Right renal pelvis (tissue), 4 donors: ENCODE measurements around the gene TBC1D24. TPM values are rescaled to one million over a fixed set of nuclear protein-coding genes. Genes with fewer than 3 reads are reported as not detected.
A peak's percentile ranks its signal among the peaks of the same experiment; 100 is the strongest.

Experiments
- DNase-seq, 4 donors: peaks; one replicate each; pipeline ENCODE4 v3.0.0-alpha.2; 2013; ENCODE audit warnings: low read depth in 4 of 4, low spot score in 3 of 4, missing footprints in 1 of 4
- polyA plus RNA-seq, 4 donors: library from polyadenylated mRNA; unstranded; fragments of 120-200 nt; gene quantifications; one replicate each; pipeline ENCODE4 v1.2.1, GENCODE V29; 2013; ENCODE audit not compliant: insufficient read length in 4 of 4

TBC1D24 gene
- polyA plus RNA-seq, 4 donors, result 15.8 to 20.3 (median 17.9) TPM

GRCh38 chr16:2449118-2449517 is 25.8 kb upstream of the TBC1D24 start:
- no peak for DNase-seq

GRCh38 chr16:2450535-2450934 is 24.4 kb upstream of the TBC1D24 start:
- DNase-seq, result no peak

- no peak for DNase-seq
Measured at GRCh38 chr16:2450975-2451381, 23.9 kb upstream of the TBC1D24 start.

- no peak for DNase-seq
Measured at GRCh38 chr16:2451851-2452320, 23.0 kb upstream of the TBC1D24 start.

GRCh38 chr16:2452650-2453049 is 22.3 kb upstream of the TBC1D24 start:
- DNase-seq, result no peak

- no peak for DNase-seq
Measured at GRCh38 chr16:2455081-2455845, 19.7 kb upstream of the TBC1D24 start.

GRCh38 chr16:2456551-2457153 is 18.3 kb upstream of the TBC1D24 start:
- no peak for DNase-seq

- DNase-seq, result no peak
Measured at GRCh38 chr16:2457267-2457666, 17.7 kb upstream of the TBC1D24 start.

- DNase-seq, result no peak
Measured at GRCh38 chr16:2457946-2458345, 17.0 kb upstream of the TBC1D24 start.

- no peak for DNase-seq
Measured at GRCh38 chr16:2458887-2459646, 15.9 kb upstream of the TBC1D24 start.

- peak; percentile 84 to 93 (median 88) for DNase-seq
Measured at GRCh38 chr16:2459647-2460390, 15.1 kb upstream of the TBC1D24 start, which contains the start of gene TEDC2. Gene TEDC2 (plus strand): TSS chr16:2460109. CDS start chr16:2460145, 36 bp downstream.

GRCh38 chr16:2460391-2460713 is 14.6 kb upstream of the TBC1D24 start:
- DNase-seq, result no peak

- DNase-seq, result no peak
Measured at GRCh38 chr16:2460916-2461315, 14.0 kb upstream of the TBC1D24 start.

- DNase-seq, result no peak
Measured at GRCh38 chr16:2462031-2462866, 12.7 kb upstream of the TBC1D24 start.

GRCh38 chr16:2464333-2464732 is 10.6 kb upstream of the TBC1D24 start:
- no peak for DNase-seq

GRCh38 chr16:2465653-2466415 is 9.1 kb upstream of the TBC1D24 start:
- no peak for DNase-seq

GRCh38 chr16:2466667-2467527 is 8.0 kb upstream of the TBC1D24 start:
- DNase-seq, result no peak

GRCh38 chr16:2467528-2468232 is 7.2 kb upstream of the TBC1D24 start:
- no peak for DNase-seq
